Brain microvascular endothelial cell (primary cell): Measurements from ENCODE around the gene MMRN2.

Experiments
- DNase-seq: peaks from one replicate; pipeline ENCODE4 v3.0.0-alpha.2; 2020
- H3K27ac ChIP-seq: fragments of 250-450 bp; sonication (Bioruptor Pico); 2 replicates; pipeline ENCODE4 v1.5.1; 2020; ENCODE audit warnings: mild to moderate bottlenecking, moderate library complexity
- H3K27me3 ChIP-seq: fragments of 250-450 bp; sonication (Bioruptor Pico); replicated peaks from 2 replicates; pipeline ENCODE4 v1.5.1; 2020; ENCODE audit warnings: mild to moderate bottlenecking
- H3K36me3 ChIP-seq: fragments of 250-450 bp; sonication (Bioruptor Pico); replicated peaks from 2 replicates; pipeline ENCODE4 v1.5.1; 2020; ENCODE audit warnings: mild to moderate bottlenecking
- H3K4me3 ChIP-seq: 2 replicates; pipeline ENCODE4 v1.5.1; 2011; ENCODE audit warnings: low read depth, mild to moderate bottlenecking, control low read depth, low read length, moderate library complexity
- CTCF ChIP-seq: IDR thresholded peaks from 2 replicates; pipeline ENCODE4 v1.5.1; 2011; ENCODE audit warnings: low read depth, mild to moderate bottlenecking, moderate library complexity, low read length, control low read depth, inconsistent platforms; ENCODE audit errors: missing control alignments
- in situ Hi-C: cut with HindIII; loops from 2 replicates; pipeline ENCODE4 v1.10.0; 2017; ENCODE audit warnings: low sequenced_read_pairs, low pct_ligation_motif_present

Gene MMRN2

GRCh38 chr10:86904600-86904999, 52.8 kb downstream of the MMRN2 start:
- peaks cover 16% of the 10 kb centered on the region for H3K36me3 ChIP-seq

GRCh38 chr10:86900955-86901354, 56.5 kb downstream of the MMRN2 start:
- no peak overlapping the region for H3K27ac ChIP-seq
- in situ Hi-C loops: no loop called here
- H3K27me3 ChIP-seq: no peaks in the 10 kb centered on the region
- no peak for TF ChIP-seq CTCF
- H3K36me3 ChIP-seq: peaks cover 13% of the 10 kb centered on the region
- DNase-seq: peak; percentile 20
- H3K4me3 ChIP-seq: no peak overlapping the region

More at GRCh38 chr10:86904600-86904999, 52.8 kb downstream of the MMRN2 start:
- H3K27ac ChIP-seq: no peak overlapping the region
- no peak for TF ChIP-seq CTCF
- no peaks in the 10 kb centered on the region for H3K27me3 ChIP-seq
- no peak for DNase-seq
- no peak overlapping the region for H3K4me3 ChIP-seq
- in situ Hi-C loops: no loop called here

GRCh38 chr10:86899670-86900276, 57.6 kb downstream of the MMRN2 start:
- H3K27me3 ChIP-seq: no peaks in the 10 kb centered on the region
- no peak overlapping the region for H3K4me3 ChIP-seq
- peak; percentile 80 for TF ChIP-seq CTCF
- in situ Hi-C loops: no loop called here
- DNase-seq: peak; percentile 65
- H3K36me3 ChIP-seq: peaks cover 13% of the 10 kb centered on the region
- H3K27ac ChIP-seq: no peak overlapping the region

GRCh38 chr10:86899132-86899531, 58.3 kb downstream of the MMRN2 start:
- peaks cover 9% of the 10 kb centered on the region for H3K36me3 ChIP-seq
- in situ Hi-C loops: no loop called here
- DNase-seq: no peak
- TF ChIP-seq CTCF: no peak
- H3K27me3 ChIP-seq: no peaks in the 10 kb centered on the region
- no peak overlapping the region for H3K27ac ChIP-seq
- no peak overlapping the region for H3K4me3 ChIP-seq

GRCh38 chr10:86898511-86898910, 58.9 kb downstream of the MMRN2 start:
- in situ Hi-C loops: no loop called here
- peaks cover 6% of the 10 kb centered on the region for H3K36me3 ChIP-seq

More at GRCh38 chr10:86898511-86898910, 58.9 kb downstream of the MMRN2 start:
- Histone ChIP-seq H3K4me3 (no peak overlapping the region), H3K27ac (no peak overlapping the region), H3K27me3 (no peaks in the 10 kb centered on the region)
- no peak for DNase-seq
- TF ChIP-seq CTCF: no peak
